Skeletal muscle satellite cell (primary cell): ENCODE measurements around the gene RYR2.
"Not testable (repeated sequence)": the region's sequence is repeated elsewhere in the genome, so short reads cannot be mapped to it uniquely, and the experiment has no call there.

Experiments used
- H3K27me3 ChIP-seq: 2 replicates; pipeline ENCODE4 v1.7.0; 2013; ENCODE audit warnings: low read length; ENCODE audit not compliant: control insufficient read depth, insufficient read depth
- H3K36me3 ChIP-seq: 2 replicates; pipeline ENCODE4 v1.7.0; 2013; ENCODE audit warnings: mild to moderate bottlenecking, control low read depth, low read length; ENCODE audit not compliant: insufficient read depth
- H3K4me1 ChIP-seq: 2 replicates; pipeline ENCODE4 v1.7.0; 2013; ENCODE audit warnings: low read length; ENCODE audit not compliant: control insufficient read depth, insufficient read depth
- H3K4me2 ChIP-seq: 2 replicates; pipeline ENCODE4 v1.7.0; 2013; ENCODE audit warnings: mild to moderate bottlenecking, low read length
- H3K4me3 ChIP-seq: 2 replicates; pipeline ENCODE4 v1.7.0; 2013; ENCODE audit warnings: low read length
- H3K9ac ChIP-seq: 2 replicates; pipeline ENCODE4 v1.7.0; 2013; ENCODE audit warnings: mild to moderate bottlenecking, low read depth, low read length, moderate library complexity
- H3K9me3 ChIP-seq: replicated peaks from 2 replicates; pipeline ENCODE4 v1.7.0; 2013; ENCODE audit warnings: mild to moderate bottlenecking, control low read depth, low read length

RYR2 gene

GRCh38 chr1:237120683-237121082 is 78.7 kb downstream of the RYR2 start:
- H3K36me3 ChIP-seq = no peaks in the 10 kb centered on the region
- H3K27me3 ChIP-seq = no peaks in the 10 kb centered on the region
- no peak overlapping the region for H3K4me2 ChIP-seq
- no peak overlapping the region for H3K4me3 ChIP-seq
- H3K9me3 ChIP-seq = peaks cover 6% of the 10 kb centered on the region
- H3K9ac ChIP-seq = no peak overlapping the region
- no peaks in the 10 kb centered on the region for H3K4me1 ChIP-seq

- Histone ChIP-seq H3K4me3 (no peak overlapping the region), H3K36me3 (no peaks in the 10 kb centered on the region), H3K4me2 (no peak overlapping the region), H3K27me3 (no peaks in the 10 kb centered on the region), H3K9ac (no peak overlapping the region), H3K9me3 (peaks cover 5% of the 10 kb centered on the region), H3K4me1 (no peaks in the 10 kb centered on the region)
Observed at GRCh38 chr1:237124856-237125462, 83.0 kb downstream of the RYR2 start.

GRCh38 chr1:237126180-237126579 is 84.2 kb downstream of the RYR2 start:
- Histone ChIP-seq H3K9ac (no peak overlapping the region), H3K36me3 (no peaks in the 10 kb centered on the region), H3K4me2 (no peak overlapping the region), H3K27me3 (no peaks in the 10 kb centered on the region), H3K4me3 (no peak overlapping the region), H3K4me1 (no peaks in the 10 kb centered on the region), H3K9me3 (peaks cover 6% of the 10 kb centered on the region)

GRCh38 chr1:237127301-237127700 is 85.3 kb downstream of the RYR2 start:
- not testable (repeated sequence) for H3K27me3 ChIP-seq, H3K9me3 ChIP-seq, H3K4me1 ChIP-seq, H3K36me3 ChIP-seq, H3K4me2 ChIP-seq, H3K4me3 ChIP-seq, H3K9ac ChIP-seq

- H3K4me2 ChIP-seq = no peak overlapping the region
- no peaks in the 10 kb centered on the region for H3K27me3 ChIP-seq
- H3K9ac ChIP-seq = no peak overlapping the region
- H3K36me3 ChIP-seq = no peaks in the 10 kb centered on the region
- no peaks in the 10 kb centered on the region for H3K4me1 ChIP-seq
- peaks cover 6% of the 10 kb centered on the region for H3K9me3 ChIP-seq
- no peak overlapping the region for H3K4me3 ChIP-seq
Observed at GRCh38 chr1:237133921-237134320, 91.9 kb downstream of the RYR2 start.

GRCh38 chr1:237134929-237135328 is 92.9 kb downstream of the RYR2 start:
- no peak overlapping the region for H3K4me2 ChIP-seq
- H3K27me3 ChIP-seq = no peaks in the 10 kb centered on the region
- H3K4me1 ChIP-seq = no peaks in the 10 kb centered on the region
- H3K9me3 ChIP-seq = peaks cover 3% of the 10 kb centered on the region
- no peaks in the 10 kb centered on the region for H3K36me3 ChIP-seq
- H3K4me3 ChIP-seq = no peak overlapping the region
- no peak overlapping the region for H3K9ac ChIP-seq

GRCh38 chr1:237138551-237138950 is 96.6 kb downstream of the RYR2 start:
- Histone ChIP-seq H3K4me3 (no peak overlapping the region), H3K9ac (no peak overlapping the region), H3K36me3 (no peaks in the 10 kb centered on the region), H3K9me3 (no peaks in the 10 kb centered on the region), H3K4me2 (no peak overlapping the region), H3K27me3 (no peaks in the 10 kb centered on the region), H3K4me1 (no peaks in the 10 kb centered on the region)

- no peaks in the 10 kb centered on the region for H3K9me3 ChIP-seq
- H3K27me3 ChIP-seq = no peaks in the 10 kb centered on the region
- H3K4me3 ChIP-seq = no peak overlapping the region
- no peaks in the 10 kb centered on the region for H3K4me1 ChIP-seq
- H3K4me2 ChIP-seq = no peak overlapping the region
- H3K36me3 ChIP-seq = no peaks in the 10 kb centered on the region
- H3K9ac ChIP-seq = no peak overlapping the region
Observed at GRCh38 chr1:237139732-237140131, 97.7 kb downstream of the RYR2 start.

GRCh38 chr1:237140986-237141385 is 99.0 kb downstream of the RYR2 start:
- Histone ChIP-seq H3K27me3 (no peaks in the 10 kb centered on the region), H3K4me3 (no peak overlapping the region), H3K9ac (no peak overlapping the region), H3K4me2 (no peak overlapping the region), H3K9me3 (no peaks in the 10 kb centered on the region), H3K36me3 (no peaks in the 10 kb centered on the region), H3K4me1 (no peaks in the 10 kb centered on the region)

- H3K4me1 ChIP-seq = no peaks in the 10 kb centered on the region
- H3K9me3 ChIP-seq = no peaks in the 10 kb centered on the region
- H3K4me2 ChIP-seq = no peak overlapping the region
- H3K9ac ChIP-seq = no peak overlapping the region
- no peak overlapping the region for H3K4me3 ChIP-seq
- no peaks in the 10 kb centered on the region for H3K27me3 ChIP-seq
- no peaks in the 10 kb centered on the region for H3K36me3 ChIP-seq
Observed at GRCh38 chr1:237141502-237141901, 99.5 kb downstream of the RYR2 start.

- Histone ChIP-seq H3K9me3 (no peaks in the 10 kb centered on the region), H3K9ac (no peak overlapping the region), H3K36me3 (no peaks in the 10 kb centered on the region), H3K27me3 (no peaks in the 10 kb centered on the region), H3K4me2 (no peak overlapping the region), H3K4me3 (no peak overlapping the region), H3K4me1 (no peaks in the 10 kb centered on the region)
Observed at GRCh38 chr1:237145379-237146135, 103.6 kb downstream of the RYR2 start.

- Histone ChIP-seq H3K4me2 (no peak overlapping the region), H3K4me1 (no peaks in the 10 kb centered on the region), H3K36me3 (no peaks in the 10 kb centered on the region), H3K9ac (no peak overlapping the region), H3K4me3 (no peak overlapping the region), H3K9me3 (no peaks in the 10 kb centered on the region), H3K27me3 (no peaks in the 10 kb centered on the region)
Observed at GRCh38 chr1:237146241-237146640, 104.3 kb downstream of the RYR2 start.
